ENCODE results near the gene ACSL6. TPM values are rescaled to one million over a fixed set of nuclear protein-coding genes. Genes with fewer than 3 reads are reported as not detected.

The ACSL6 gene
- total RNA-seq, 1 donor from 2014 or later: 2.5 TPM

DNA sequence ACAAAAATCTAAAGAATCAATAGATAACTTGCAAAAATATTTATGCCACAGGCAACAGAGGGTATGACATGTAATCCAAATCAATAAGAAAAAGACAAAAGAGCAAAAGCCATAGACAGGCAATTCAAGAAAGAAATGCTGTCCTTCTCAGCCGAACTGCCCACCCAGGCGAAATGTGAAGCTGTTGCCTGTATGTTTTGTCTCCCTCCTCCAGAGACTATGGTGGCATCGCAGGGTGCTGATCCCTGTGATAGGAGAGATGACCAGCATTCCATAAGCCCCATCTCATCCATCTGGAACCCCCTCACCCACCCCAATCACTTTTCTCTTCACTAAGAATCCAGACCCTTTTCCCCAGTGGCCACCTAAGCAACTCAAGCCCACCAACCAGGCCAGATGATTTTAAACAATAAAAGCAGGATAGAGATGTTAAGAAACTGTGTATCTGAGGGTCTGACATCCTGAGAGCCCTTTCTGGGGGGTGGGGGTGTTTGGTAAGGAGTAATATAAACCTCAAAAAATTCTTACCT is 5.3 kb upstream of the ACSL6 start:
- DNase-seq: no peak

DNA sequence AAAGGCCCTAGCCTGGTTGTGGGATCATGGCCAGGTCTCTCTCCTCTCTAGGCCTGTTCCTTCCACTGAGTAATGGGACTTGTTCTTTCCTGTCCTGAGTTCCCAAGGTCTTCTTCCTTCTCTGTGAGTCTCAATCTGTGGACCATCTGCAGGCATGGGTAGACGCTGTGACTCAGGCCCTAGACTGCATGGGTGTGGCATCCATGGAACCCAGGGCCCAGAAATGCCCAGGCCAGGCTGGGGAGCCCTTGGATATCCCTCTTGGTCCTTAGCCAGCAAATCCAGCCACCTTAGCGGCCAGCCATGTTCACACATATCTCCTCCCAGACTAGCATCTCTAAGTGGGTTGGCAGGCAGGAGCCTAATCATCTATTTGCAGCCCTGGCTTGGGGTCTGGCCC is 2.3 kb upstream of the ACSL6 start:
- no peak for DNase-seq

DNA sequence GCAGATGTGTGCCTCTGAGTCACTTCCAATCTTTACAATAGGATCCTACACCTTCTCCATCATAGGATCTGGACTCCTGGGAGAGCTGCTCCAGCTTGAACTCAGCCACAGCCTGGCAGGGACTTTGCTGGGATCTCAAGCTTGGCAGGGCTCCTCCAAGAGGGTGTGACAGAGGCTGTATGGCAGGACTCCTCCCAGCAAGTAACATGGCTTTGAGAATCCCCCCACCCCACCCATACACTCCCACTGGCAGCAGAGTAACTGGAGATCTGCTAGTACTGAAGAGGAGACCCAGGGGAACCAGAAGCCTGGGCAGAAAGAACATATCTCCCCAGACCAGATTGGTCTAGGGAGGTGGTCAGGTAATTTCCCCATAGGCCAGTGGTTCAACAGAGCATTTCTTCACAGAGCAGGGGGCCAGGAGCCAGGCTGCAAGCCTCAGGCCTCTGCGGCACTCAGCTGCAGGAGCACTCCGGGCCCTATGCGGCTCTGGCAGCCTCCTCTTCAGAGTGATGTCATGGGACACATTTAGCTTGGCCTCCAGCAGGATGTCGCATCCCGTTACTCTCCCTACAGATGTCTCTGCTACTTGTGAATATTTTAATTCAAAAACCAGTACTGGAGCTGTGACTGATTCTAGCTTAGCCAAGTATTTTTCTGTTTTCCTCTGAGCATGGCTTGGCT is 1.7 kb upstream of the ACSL6 start:
- no peak for DNase-seq

DNA sequence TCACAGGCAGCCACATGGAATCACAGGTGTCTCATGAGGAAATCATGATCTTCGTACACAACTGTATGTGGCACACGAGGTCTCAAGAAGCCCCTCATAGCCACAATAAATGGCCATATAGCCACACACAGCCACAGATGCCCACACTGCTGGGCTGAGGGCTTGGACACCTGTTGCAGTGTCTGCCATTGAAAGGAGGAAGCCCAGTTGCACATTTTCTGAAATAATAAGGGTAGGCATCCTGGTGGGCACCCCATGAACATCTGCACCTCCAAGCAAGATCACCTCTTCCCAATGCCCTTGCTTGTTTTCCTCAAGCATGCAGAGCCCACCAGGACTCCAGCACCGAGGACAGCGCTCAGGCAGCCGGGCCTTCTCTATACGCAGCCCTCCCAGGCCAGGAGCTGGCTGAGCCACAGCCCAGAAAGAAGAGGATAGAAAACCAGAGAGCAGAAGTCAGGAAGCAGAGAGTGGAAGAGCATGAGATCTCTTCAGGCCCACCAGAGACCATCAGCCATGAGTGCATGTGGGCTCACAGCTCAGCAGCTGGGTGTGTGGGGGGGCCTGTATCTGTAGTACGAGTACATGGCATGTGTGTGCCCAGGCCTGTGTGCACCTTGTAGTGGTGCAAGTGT is 1.0 kb upstream of the ACSL6 start:
- peak; percentile 89 for DNase-seq

DNA sequence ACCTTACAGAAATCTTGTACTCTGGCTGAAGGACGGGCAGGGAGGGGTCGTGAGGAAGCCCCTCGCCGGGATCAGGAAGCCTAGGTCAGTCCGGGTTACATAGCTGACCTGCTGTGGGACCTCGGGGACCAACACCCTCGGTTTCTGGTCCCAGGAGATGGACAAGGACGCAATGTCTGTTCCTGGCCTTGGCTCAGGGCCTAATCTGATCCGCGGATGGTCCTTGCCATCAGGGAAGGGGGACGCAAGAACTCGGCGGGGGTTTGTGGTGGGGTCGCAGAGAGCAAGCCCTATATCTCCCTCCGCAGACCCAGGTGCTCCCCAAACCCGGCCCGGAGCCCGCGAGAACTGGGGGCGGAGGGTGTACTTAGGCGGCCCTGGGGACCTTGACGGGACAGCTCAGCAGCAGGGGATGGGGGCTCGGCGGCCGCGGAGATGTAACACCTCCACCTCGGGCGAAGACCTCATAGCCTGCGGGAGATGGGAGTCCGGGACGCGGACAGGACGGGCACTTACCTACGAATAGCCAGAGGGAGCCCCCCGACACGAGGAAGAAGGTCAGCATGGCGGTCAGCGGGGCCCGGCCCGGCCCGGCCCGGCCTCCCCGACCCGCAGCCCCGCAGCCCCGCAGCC is 353 bp downstream of the ACSL6 start:
- no peak for DNase-seq

DNA sequence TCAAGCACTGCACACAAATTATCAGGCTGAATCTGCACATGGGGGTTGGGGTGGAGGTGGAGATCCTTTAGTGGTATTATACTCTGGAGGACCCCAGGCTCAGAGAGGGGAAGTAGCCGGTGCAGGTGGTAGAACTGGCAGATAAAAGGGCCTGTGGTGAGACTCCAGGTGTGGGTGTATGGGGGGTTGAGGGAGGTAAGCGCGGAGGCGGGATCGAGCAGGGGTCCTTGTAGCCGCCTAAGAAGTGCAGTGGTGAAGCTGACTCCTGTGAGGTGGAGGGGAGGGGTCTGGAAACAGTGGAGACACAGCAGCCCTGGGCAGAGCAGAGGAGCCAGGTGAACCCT is 841 bp downstream of the ACSL6 start:
- no peak for DNase-seq

DNA sequence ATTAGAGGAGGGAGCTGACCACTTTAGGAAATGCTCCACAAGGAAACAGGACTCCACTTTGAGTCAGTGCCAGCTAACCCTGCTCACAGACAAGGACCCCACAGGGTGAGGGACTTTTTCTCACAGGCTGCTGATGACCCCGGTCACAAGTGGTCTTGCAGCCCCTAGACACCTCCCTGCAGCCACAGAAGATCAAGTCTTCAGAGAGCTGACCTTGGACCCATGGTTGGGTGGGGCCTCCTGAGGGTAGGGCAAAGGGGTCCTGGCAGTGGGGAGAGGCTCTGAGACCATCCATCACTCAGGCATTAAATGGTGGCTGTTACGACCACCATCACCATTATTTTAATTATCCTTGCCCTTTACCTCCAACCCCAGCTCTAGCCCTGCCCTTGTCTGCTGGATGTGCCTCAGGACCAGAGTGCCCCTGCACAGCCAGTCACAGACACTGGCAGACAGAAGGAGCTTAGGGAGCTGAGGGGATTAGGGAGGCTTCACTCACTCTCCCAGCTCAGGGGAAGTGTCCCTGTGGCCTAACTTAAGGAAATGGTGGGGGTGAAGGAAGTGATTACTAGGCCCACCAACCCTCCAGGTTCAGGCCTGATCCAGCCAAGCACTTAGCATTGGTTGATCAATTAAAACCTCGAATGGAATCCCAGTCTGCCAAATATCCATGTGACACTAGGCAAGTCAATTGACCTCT is 1.6 kb downstream of the ACSL6 start:
- no peak for DNase-seq

DNA sequence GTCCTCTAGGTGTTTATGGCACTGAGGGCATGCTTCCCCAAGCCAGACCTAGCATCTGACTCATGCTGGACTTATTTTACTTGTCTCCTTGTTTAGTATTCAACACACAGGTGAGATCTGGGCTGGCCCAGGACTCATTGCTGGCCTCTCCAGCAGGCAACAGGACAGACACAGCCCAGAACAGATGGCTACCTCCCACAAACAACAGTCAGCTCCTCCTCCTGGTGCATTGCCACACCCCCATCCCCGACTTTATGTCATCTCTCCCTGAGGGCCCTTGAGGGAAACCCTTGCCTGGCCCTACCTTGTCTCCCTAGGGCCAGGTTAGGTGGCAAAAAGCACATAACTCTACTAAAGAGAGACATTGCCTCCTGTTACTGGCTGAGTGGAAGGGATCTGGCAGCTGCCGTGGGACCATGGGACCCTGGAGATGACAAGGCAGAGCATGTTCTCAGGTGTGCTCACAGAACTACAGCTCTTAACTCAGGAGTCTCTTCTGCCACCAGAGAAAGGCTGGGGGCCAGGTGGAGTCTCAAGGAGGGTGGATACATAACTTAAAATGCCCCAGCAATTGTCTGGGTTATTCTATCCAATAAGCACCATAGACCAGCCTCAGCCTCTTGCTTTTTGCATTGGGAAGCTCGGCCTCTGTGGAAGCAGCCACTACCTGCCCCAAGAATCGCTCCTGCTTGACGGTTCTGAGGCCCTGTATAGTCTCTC is 2.3 kb downstream of the ACSL6 start:
- DNase-seq: no peak

DNA sequence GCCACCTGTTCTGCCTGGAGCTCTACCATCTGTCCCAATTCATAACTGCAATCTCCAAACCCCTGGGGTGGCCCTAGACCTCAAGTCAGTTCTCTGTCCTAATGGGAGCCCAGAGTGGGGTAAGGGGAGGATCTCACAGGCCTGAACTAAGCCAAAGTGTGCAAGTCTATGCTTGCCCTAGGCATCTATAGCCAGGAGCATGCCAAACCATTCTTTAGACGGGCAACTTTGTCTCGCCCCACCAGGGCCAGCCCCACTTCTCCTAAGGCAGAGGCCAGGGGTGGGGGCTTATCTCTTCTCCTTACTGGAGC is 3.3 kb downstream of the ACSL6 start:
- no peak for DNase-seq

DNA sequence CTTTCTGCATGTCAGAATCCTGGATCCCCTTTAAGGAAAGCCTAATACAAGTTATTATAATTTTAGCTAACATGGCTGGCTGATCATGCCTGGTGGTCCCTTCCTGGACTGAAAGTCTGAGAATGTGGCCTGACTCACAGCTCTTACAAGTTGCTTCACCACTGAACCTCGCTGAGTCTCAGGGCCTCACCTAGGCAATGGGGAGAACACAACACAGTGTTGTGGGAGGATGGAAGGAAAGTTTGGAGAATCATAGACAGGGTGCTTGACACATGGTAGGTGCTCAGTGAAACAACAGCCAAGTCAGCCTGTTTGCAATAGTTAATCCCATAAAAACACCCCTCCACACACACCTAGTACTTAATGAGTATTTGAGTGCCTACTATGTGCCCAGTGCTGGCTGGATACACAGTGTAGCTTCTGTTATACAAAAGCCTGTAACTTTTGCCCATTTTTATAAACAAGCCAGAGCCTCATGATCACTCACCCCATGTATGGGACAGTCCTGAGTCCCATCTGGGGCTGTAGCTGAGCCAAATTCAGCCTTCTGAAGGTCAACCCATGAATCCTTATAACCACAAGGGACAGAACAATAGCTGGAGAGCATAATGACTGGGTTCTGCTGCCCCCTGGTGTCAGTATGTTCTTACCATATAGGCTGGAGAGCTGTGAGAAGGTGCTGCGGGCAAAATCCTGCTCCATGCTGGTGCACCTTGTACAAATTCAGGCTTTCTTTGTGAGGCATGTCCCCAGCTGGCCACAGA is 3.9 kb downstream of the ACSL6 start:
- DNase-seq: peak; percentile 70

DNA sequence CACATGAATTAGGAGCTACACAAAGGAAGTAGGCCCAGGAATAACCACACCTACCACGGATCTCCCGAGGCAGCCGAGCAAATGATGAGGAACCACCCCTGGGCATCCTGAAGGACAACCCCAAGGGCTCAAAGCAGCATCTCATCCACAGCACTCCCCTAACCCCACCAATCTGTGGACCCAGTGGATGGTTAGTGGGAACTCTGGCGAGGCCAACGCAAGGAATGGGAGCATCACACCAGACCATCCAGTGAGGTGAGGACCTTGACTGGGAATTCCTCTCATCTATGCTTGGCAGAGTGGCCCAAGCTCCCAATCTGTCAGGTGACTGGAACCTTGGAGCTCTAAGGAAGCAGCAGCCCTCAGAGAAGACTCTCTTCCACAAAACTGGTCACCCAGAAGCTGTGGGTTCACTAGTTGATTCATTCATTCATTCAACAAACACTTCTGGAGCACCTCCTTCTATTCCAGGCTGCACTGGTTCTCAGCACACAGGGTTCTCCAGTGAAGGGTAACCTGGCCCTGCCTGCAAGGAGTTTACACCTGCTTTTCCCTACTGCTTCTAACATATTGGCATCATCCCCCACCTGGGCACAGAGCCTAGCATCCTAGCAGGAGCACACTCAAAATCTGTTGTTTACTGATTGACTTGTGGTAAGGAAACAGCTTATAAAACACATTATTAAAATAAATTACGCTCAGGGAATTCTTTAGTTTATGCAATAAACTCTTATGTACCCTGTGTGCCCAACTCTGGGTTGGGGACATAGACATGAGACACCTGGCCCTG is 4.9 kb downstream of the ACSL6 start:
- no peak for DNase-seq

DNA sequence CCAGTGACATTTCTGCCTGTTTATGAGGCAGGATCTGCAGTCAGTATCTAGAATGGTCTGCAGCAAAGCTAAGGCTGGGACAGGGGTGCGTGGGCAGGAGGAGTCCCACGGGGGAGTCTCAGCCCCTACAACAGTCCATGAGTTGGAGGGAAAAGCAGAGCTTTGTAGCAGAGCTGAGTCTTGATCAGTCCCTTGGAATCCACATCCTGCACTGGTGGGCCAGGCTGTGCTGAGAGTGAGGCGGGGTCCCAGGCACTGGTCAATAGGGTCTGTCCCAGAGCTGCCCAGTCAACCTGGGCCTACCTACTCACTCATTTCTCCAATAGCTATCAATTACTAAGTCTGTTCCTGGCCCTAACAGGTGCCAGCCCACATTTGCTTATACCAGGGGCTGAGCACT is 5.9 kb downstream of the ACSL6 start:
- no peak for DNase-seq

DNA sequence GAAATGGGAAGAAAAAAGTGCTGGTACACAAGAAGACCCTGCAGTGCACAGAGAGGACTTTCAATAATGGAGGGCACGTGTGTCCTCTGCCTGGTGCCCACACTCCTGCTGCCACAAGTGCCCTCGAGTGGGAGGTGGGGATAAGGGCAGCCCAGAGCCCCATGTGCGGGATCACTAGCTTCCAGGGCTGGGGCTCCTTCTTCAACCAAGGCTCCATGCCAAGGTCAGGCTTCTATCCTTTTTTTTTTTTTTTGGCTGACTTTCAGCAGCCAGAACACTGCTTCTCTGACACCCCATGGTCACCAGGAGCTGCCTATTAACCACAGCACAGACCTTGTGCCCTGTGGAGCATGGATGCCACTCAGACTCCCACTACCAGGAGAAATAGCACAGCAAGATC is 7.5 kb downstream of the ACSL6 start:
- no peak for DNase-seq

DNA sequence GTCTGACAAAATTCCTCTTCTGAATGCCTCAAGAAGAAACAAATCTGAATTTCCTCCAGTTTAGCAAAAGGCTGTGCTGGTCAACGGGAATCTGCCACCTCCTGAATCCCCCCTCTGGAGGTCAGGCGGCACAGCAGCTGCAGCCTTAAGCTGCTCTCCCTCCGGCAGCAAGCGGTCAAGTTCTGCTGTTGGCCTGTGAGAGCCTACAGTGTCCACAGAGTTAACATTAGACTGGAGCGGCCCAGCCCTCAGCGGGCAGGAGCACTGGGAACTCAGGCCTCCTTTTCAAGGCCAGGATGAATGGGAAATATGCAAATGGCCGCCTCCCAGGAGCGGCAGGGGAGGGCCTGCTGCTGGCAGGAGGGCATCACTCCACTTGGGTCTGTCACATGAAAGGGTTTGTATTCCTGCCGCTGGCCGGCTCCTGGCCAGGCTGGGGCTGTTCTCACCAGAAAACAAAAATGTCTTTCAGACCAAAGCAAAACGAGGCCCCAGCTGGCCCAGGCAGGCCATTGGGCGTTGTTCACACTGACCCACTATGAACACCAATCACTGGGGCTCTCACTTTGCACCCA is 8.2 kb downstream of the ACSL6 start:
- DNase-seq: peak; percentile 32

DNA sequence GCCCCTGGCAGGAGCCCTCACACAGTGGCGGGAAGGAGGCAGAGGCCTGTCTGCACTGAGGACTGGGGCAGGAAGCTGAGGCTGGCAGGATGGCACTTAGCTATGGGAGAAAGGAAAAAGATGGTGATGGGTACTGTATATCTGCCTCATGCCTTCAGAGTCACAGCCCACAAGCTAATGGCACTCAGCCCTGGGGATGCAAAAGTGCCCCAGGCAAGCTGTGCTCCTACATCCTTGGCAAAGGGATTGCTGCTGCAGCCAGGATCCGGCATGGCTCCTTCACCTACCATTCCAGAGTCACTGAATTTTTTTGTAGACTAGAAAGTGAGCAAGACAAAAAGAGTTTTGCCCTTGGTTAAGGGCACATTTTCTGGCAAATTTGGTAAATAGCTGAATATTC is 8.7 kb downstream of the ACSL6 start:
- DNase-seq: no peak

DNA sequence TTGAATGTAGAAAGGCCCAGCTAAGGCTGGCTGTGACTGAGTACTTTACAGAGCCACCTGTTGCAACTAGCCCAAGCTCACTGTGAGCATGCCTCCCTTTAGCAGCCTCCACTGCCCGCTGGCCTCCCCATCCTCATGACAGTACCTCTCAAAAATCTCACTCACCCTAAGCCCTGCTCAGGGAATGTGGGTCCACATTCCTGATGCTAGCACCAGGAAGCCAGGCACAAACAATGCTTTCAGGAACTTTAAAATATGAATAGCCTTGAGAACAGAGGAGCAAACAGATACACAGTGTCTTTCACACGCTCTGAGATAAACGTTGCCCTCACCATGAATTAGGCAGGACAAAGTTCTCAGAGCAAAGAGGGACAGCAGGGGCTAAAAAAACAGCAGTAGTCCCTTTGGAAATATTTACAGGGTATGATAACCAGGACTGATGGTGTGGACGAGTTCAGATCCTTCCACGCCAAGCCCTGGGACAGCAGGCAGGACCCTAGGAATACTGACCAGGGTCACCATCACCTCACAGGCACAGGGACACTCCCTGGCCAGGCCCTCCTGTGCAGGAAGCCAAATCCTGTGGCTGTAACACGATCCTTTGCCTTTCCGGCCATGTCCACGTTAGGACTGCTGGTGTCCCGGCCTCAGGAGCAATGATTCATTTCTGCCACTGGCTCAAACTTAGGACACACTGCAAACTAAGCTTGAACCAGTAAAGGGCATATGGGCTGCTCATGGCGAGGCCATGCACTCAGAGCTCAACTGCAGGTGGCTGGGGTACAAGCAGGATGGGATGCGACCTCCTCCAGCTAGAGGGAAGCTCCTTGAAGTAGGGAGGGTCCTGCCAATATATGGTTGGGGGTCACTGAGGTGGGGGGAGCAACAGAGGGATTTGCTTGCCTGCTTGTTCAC is 9.6 kb downstream of the ACSL6 start:
- no peak for DNase-seq

DNA sequence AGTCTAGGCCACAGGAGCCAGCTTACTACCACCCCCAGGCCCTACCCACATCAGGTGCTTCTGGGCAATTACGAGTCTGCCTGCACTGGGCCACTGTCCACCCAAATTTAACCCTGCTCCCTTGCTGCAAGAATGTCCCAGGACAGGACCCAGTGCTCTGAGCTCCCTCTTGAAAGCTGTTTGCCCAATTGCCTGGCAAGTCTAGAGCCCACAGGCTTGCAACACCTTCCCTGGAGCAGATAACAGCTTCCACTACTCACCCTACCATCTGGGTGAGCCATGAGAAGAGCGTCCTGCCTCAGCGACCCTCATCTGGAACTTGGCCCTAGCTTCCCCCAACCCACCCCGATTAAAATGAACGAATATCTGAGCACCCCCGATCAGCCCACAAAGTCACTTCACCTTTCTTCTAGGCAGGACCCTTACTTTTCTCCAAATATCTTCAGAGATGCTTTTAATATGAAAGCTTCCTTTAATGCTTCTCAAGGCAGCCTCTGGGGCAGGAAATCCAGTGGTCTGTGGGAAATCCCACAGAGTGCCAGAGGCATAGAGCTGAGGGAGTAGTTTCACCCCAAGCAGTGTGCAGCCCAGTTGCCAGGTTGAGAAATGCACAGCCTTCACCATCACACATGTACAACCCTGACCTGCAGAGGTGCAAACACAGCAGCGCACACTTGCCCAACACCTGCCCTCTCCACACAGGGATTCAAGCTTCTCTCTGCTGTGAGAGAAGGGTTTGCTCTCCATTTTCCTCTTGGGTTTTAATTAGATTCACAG is 10.6 kb downstream of the ACSL6 start:
- no peak for DNase-seq

DNA sequence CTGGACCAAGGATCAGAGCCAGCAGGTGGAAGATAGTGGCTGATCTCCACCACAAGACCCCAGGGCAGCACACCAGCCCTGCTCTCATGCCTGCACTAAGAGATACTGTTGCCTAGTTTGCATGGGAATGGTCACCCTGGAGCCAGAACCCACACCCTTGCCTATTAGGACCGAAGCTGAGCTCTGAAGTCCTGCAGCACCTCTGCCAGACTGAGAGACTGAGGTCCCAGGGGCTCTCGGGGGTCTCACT is 11.3 kb downstream of the ACSL6 start:
- no peak for DNase-seq

Data from tongue (tissue), 2 donors.